Glutamatergic neuron (in vitro differentiated cells): ENCODE measurements around the gene RFXAP. TPM values are rescaled to one million over a fixed set of nuclear protein-coding genes. Genes with fewer than 3 reads are reported as not detected.

Experiments
- DNase-seq: peaks from one replicate; pipeline ENCODE4 v3.0.0; 2022
- H3K27ac Mint-ChIP-seq: one replicate; pipeline ENCODE4 v1.8.0; 2020; ENCODE audit warnings: mild to moderate bottlenecking, mixed read lengths, inconsistent platforms; ENCODE audit not compliant: unreplicated experiment
- H3K27me3 Mint-ChIP-seq: one replicate; pipeline ENCODE4 v1.8.0; 2020; ENCODE audit warnings: mild to moderate bottlenecking, moderate library complexity, mixed read lengths, inconsistent platforms; ENCODE audit not compliant: unreplicated experiment
- H3K36me3 Mint-ChIP-seq: one replicate; pipeline ENCODE4 v1.8.0; 2020; ENCODE audit warnings: mild to moderate bottlenecking, mixed read lengths, inconsistent platforms; ENCODE audit not compliant: unreplicated experiment
- H3K4me1 Mint-ChIP-seq: one replicate; pipeline ENCODE4 v1.8.0; 2020; ENCODE audit warnings: mild to moderate bottlenecking, low read depth, mixed read lengths, inconsistent platforms; ENCODE audit not compliant: unreplicated experiment
- H3K4me3 Mint-ChIP-seq: one replicate; pipeline ENCODE4 v1.8.0; 2020; ENCODE audit warnings: mild to moderate bottlenecking, mixed read lengths, inconsistent platforms; ENCODE audit not compliant: unreplicated experiment
- H3K9me3 Mint-ChIP-seq: one replicate; pipeline ENCODE4 v1.8.0; 2020; ENCODE audit warnings: mild to moderate bottlenecking, moderate library complexity, mixed read lengths, inconsistent platforms; ENCODE audit not compliant: unreplicated experiment
- total RNA-seq: library from RNA; stranded (reverse); fragmentation: NEBNext Ultra II Directional; extraction: Animal tissue kit (Norgen Biotek cat#: 25700); gene quantifications from one replicate; pipeline ENCODE4 v1.2.1, GENCODE V29; 2021; ENCODE audit not compliant: unreplicated experiment
- TF ChIP-seq, protein P1 (sequence below): fragments of 200-600 bp; sonication (generic); IDR thresholded peaks from one replicate; pipeline ENCODE4 v1.5.0; 2021; ENCODE audit not compliant: partially characterized antibody, unreplicated experiment

Gene RFXAP
- total RNA-seq, 1 donor from 2014 or later, result 4.8 TPM

DNA sequence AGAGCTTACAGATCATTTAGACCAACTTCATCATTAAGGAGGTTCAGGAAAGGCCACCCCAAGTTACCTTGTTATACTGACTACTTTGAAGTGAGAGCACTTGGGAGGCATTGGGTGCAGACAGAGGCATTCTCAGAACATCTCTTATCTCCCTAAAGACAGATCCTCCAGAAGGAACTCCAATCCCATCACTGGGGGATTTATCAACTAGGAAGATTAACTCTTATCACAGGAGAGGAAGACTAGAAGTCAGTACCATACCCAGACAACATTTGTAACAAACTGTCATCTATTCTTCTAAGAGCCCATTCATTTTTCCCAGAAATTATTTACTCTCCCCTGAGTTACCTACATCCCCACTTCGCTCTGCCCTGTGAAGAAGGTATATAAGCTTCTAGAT, 5.8 kb upstream of the RFXAP start:
- TF ChIP-seq, protein P1, sequence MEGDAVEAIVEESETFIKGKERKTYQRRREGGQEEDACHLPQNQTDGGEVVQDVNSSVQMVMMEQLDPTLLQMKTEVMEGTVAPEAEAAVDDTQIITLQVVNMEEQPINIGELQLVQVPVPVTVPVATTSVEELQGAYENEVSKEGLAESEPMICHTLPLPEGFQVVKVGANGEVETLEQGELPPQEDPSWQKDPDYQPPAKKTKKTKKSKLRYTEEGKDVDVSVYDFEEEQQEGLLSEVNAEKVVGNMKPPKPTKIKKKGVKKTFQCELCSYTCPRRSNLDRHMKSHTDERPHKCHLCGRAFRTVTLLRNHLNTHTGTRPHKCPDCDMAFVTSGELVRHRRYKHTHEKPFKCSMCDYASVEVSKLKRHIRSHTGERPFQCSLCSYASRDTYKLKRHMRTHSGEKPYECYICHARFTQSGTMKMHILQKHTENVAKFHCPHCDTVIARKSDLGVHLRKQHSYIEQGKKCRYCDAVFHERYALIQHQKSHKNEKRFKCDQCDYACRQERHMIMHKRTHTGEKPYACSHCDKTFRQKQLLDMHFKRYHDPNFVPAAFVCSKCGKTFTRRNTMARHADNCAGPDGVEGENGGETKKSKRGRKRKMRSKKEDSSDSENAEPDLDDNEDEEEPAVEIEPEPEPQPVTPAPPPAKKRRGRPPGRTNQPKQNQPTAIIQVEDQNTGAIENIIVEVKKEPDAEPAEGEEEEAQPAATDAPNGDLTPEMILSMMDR, result no peak
- Mint-ChIP-seq H3K27ac (no peak overlapping the region), H3K27me3 (no peaks in the 10 kb centered on the region), H3K36me3 (no peaks in the 10 kb centered on the region), H3K9me3 (peaks cover 3% of the 10 kb centered on the region), H3K4me3 (no peak overlapping the region), H3K4me1 (peaks cover 3% of the 10 kb centered on the region)
- no peak for DNase-seq

- peaks cover 9% of the 10 kb centered on the region for H3K4me1 Mint-ChIP-seq
Observed at GRCh38 chr13:36814465-36814864, 4.6 kb upstream of the RFXAP start.

DNA sequence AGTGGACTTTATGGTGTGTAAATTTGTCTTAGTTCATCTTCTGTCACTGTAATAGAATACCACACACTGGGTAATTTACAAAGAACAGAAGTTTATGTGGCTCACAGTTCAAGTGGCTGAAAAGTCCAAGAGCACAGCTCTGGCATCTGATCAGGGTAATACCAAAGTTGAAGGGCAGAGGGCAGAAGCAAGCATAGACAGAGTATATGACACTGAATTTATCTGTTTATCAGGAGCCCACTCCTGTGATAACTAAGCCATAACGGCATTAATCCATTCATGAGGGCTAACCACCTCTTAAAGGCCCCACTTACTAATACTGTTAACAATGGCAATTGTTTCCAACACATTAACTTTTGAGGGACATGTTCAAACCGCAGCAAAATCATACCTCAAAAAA, 4.0 kb upstream of the RFXAP start:
- H3K27ac Mint-ChIP-seq, result no peak overlapping the region
- no peak for DNase-seq
- H3K36me3 Mint-ChIP-seq, result no peaks in the 10 kb centered on the region
- TF ChIP-seq, protein P1, result peak; percentile 32
- no peaks in the 10 kb centered on the region for H3K27me3 Mint-ChIP-seq
- peaks cover 9% of the 10 kb centered on the region for H3K4me1 Mint-ChIP-seq
- H3K4me3 Mint-ChIP-seq, result no peak overlapping the region
- peaks cover 8% of the 10 kb centered on the region for H3K9me3 Mint-ChIP-seq

More at GRCh38 chr13:36814465-36814864, 4.6 kb upstream of the RFXAP start:
- Mint-ChIP-seq H3K9me3 (peaks cover 7% of the 10 kb centered on the region), H3K36me3 (no peaks in the 10 kb centered on the region), H3K27ac (no peak overlapping the region), H3K27me3 (no peaks in the 10 kb centered on the region), H3K4me3 (no peak overlapping the region)
- TF ChIP-seq, protein P1, result no peak
- DNase-seq, result no peak

GRCh38 chr13:36817996-36818803, 822 bp upstream of the RFXAP start:
- Mint-ChIP-seq H3K27ac (peak overlapping the region; percentile 34), H3K4me3 (peak overlapping the region; percentile 91), H3K4me1 (peaks cover 17% of the 10 kb centered on the region)

DNA sequence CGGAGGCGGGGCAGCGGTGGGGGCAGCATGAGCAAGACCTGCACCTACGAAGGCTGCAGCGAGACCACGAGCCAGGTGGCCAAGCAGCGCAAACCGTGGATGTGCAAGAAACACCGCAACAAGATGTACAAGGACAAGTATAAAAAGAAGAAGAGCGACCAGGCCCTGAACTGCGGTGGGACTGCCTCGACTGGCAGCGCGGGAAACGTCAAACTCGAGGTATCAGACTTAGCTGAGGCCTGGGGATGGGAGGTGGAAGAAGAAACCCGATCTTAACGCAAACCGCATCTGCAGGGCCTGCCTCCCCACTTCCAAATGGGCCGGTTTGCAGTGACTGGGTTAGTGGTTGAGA, 693 bp downstream of the RFXAP start:
- Mint-ChIP-seq H3K36me3 (no peaks in the 10 kb centered on the region), H3K9me3 (peaks cover 11% of the 10 kb centered on the region), H3K27ac (peak overlapping the region; percentile 77), H3K4me1 (peaks cover 17% of the 10 kb centered on the region), H3K27me3 (no peaks in the 10 kb centered on the region), H3K4me3 (peak overlapping the region; percentile 91)
- TF ChIP-seq, protein P1, result no peak
- no peak for DNase-seq

More at GRCh38 chr13:36817996-36818803, 822 bp upstream of the RFXAP start:
- no peak for DNase-seq
- no peaks in the 10 kb centered on the region for H3K36me3 Mint-ChIP-seq
- H3K27me3 Mint-ChIP-seq, result no peaks in the 10 kb centered on the region
- H3K9me3 Mint-ChIP-seq, result peaks cover 11% of the 10 kb centered on the region
- TF ChIP-seq, protein P1, result no peak
